HUES64 (cell line): ENCODE measurements around the gene CPEB1.

ENCODE experiments used
- H3K27ac ChIP-seq: 2 replicates; pipeline ENCODE4 v1.7.0; 2013; ENCODE audit warnings: low read depth, low read length, inconsistent platforms
- H3K27me3 ChIP-seq: 2 replicates; pipeline ENCODE4 v1.6.1; 2013; ENCODE audit warnings: mild to moderate bottlenecking, low read length; ENCODE audit not compliant: insufficient read depth
- H3K36me3 ChIP-seq: 2 replicates; pipeline ENCODE4 v1.6.1; 2013; ENCODE audit warnings: mild to moderate bottlenecking, low read length; ENCODE audit not compliant: insufficient read depth
- H3K4me1 ChIP-seq: 2 replicates; pipeline ENCODE4 v1.6.1; 2013; ENCODE audit warnings: mild to moderate bottlenecking, low read length, moderate library complexity; ENCODE audit not compliant: insufficient read depth
- H3K4me3 ChIP-seq: 2 replicates; pipeline ENCODE4 v1.5.1; 2013; ENCODE audit warnings: mild to moderate bottlenecking, low read length, moderate library complexity
- H3K9ac ChIP-seq: 2 replicates; pipeline ENCODE4 v1.6.1; 2013; ENCODE audit warnings: mild to moderate bottlenecking, low read depth, low read length
- H3K9me3 ChIP-seq: 2 replicates; pipeline ENCODE4 v1.6.1; 2013; ENCODE audit warnings: low read depth, low read length; ENCODE audit not compliant: insufficient read depth
- WGBS: fragments of 150-250, 120-280 bp; methylation state at CpG from one replicate; pipeline ENCODE4 v1.1.7; 2013; ENCODE audit warnings: missing lambda C conversion rate; 5-methylcytosine and 5-hydroxymethylcytosine counted together

Gene CPEB1

DNA sequence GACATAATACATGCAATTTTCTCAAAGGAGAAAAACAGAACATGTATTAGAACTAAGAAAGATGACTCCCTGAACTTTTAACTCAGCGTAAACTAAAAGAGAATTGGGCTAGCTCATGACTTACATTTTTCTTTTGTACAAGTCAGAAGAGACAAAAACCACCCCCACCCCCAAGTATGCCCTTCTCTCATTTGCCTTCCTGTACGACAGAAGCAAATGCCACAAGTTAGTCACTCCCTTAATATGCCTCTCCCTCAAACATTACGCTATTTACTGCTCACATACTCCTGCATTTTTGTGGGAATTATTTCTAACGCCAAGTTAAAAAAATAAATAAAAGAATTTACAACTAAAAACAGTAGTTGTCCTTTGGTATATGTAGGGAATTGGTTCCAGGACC lies 22.0 kb downstream of the CPEB1 start:
- H3K4me1 ChIP-seq: no peaks in the 10 kb centered on the region
- no peak overlapping the region for H3K27ac ChIP-seq
- H3K4me3 ChIP-seq: no peak overlapping the region
- 89% methylated on average over 3 of the region's 4 CpGs for WGBS
- H3K27me3 ChIP-seq: no peaks in the 10 kb centered on the region
- H3K36me3 ChIP-seq: no peaks in the 10 kb centered on the region
- H3K9ac ChIP-seq: no peak overlapping the region
- no peaks in the 10 kb centered on the region for H3K9me3 ChIP-seq

DNA sequence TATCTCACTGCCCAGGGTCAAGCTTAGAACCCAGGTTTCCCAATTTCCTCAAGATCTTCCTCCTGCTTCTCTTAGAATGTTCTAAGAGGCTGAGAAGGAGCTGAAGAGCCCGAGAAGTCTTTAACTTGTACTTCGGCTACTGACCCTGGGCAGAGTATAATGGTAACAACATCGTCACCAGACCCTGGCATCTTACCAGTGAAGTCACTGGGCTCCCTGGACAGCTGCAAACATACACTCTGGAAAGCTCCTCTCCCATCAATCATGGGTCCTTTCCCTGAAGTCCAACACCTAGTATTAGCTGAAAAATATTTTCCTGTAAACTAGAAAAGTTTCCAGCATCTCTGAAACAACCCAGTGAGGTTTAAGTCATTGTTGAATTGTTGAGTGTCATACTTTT lies 22.7 kb downstream of the CPEB1 start:
- WGBS: 95% methylated on average over 3 of the region's 3 CpGs
- H3K27me3 ChIP-seq: no peaks in the 10 kb centered on the region
- no peaks in the 10 kb centered on the region for H3K36me3 ChIP-seq
- H3K9ac ChIP-seq: no peak overlapping the region
- H3K4me3 ChIP-seq: no peak overlapping the region
- H3K27ac ChIP-seq: no peak overlapping the region
- no peaks in the 10 kb centered on the region for H3K4me1 ChIP-seq
- H3K9me3 ChIP-seq: no peaks in the 10 kb centered on the region

DNA sequence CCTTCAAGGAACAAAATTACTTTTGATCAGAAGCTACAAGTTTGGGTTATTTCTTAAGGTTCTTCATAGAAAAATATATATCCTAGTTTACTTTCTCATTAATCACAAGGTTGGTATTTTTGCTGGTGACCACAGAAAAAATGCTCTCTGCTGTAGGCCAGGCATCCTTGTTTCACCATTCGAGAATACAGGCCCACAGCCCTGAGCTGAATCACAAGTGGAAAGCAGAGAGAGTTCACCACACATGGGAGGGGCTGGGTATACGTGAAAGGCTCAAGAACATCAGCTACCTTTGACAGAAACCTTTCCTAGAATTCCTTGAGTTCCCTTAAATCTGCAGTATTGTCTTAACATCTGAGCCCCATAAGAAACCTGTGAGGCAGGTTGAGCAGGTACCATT lies 23.2 kb downstream of the CPEB1 start:
- WGBS: 89% methylated on average over 2 of the region's 2 CpGs
- H3K36me3 ChIP-seq: no peaks in the 10 kb centered on the region
- no peaks in the 10 kb centered on the region for H3K27me3 ChIP-seq
- no peak overlapping the region for H3K9ac ChIP-seq
- no peak overlapping the region for H3K4me3 ChIP-seq
- no peaks in the 10 kb centered on the region for H3K4me1 ChIP-seq
- H3K9me3 ChIP-seq: no peaks in the 10 kb centered on the region
- no peak overlapping the region for H3K27ac ChIP-seq

DNA sequence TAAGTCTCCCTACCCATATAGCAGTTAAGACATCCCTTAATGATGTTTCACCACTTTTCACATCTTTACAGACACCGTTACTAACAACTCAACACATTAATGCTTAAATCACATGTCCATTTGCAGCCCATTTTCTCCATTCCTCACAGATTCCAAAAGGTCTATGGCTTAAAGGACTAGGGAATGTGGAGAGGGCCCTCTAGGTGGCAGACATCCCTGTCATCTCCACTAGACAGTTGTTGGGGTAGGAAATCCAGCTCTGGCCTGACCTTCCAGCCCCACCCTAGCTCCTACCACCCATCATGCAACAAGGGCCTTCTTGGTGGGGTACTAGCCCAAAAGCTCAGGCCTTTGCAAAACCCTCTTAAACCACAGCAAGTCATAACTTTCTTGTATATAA lies 25.2 kb downstream of the CPEB1 start:
- Histone ChIP-seq H3K9ac (no peak overlapping the region), H3K36me3 (no peaks in the 10 kb centered on the region), H3K4me1 (no peaks in the 10 kb centered on the region), H3K4me3 (no peak overlapping the region), H3K27me3 (no peaks in the 10 kb centered on the region), H3K9me3 (no peaks in the 10 kb centered on the region), H3K27ac (no peak overlapping the region)
- 61% methylated on average over 1 of the region's 1 CpG for WGBS

DNA sequence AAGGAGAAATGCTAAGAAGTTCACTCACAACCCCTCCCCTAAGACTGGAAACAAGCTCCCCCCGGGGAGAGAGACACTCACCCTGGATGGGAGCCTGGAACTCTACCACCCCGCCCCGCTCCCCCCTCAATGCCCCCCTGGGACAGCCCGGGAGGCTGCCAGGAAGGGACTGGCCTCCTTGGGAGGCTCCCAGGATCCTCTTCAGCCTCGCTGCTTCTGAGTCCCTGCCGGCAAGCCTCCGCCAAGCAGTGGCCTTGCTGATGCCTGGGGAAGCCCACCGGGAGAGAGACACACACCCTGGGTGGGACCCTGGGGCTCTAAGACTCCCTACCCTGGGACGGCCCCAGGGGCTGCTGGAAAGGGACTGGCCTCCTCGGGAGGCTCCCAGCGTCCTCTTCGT lies 33.4 kb downstream of the CPEB1 start:
- 76% methylated on average over 12 of the region's 12 CpGs for WGBS
- Histone ChIP-seq H3K4me3 (no peak overlapping the region), H3K27me3 (no peaks in the 10 kb centered on the region; the same call in 1 of the 2 replicates), H3K9ac (no peak overlapping the region), H3K9me3 (no peaks in the 10 kb centered on the region), H3K36me3 (no peaks in the 10 kb centered on the region), H3K4me1 (no peaks in the 10 kb centered on the region), H3K27ac (no peak overlapping the region)

DNA sequence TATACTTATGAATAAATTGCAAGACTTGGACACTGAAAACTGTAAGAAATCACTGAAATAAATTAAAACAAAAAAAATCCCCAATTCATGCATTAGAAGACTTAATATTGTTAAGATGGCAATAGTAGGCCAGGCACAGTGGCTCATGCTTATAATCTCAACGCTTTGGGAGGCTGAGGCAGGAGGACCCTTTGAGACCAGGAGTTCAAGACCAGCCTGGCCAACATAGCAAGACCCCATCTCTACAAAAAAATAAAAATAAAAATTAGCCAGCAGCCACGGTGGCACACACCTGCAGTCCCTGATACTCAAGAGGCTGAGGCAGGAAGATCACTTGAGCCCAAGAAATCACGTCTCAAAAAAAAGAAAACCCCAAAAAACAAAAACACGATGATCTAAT lies 35.8 kb downstream of the CPEB1 start:
- WGBS: 92% methylated on average over 4 of the region's 4 CpGs

DNA sequence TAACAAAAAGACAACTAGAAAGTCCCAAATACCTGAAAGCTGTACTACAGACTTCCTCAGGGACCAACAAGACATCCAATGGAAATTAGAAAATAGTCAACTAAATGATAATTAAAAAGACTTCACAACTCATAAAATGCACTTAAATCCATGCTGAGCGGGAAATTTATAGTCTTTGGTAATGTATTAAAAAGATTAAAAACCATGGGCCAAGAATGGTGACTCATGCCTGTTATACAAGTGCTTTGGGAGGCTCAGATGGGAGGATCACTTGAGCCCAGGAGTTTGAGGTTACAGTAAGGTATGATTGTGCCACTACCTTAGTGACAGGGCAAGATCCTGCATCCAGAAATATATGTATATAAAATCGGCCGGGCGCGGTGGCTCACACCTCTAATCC lies 45.0 kb downstream of the CPEB1 start:
- Histone ChIP-seq H3K27me3 (no peaks in the 10 kb centered on the region), H3K36me3 (no peaks in the 10 kb centered on the region), H3K9me3 (no peaks in the 10 kb centered on the region), H3K27ac (no peak overlapping the region), H3K4me3 (no peak overlapping the region), H3K4me1 (no peaks in the 10 kb centered on the region), H3K9ac (no peak overlapping the region)
- WGBS: 94% methylated on average over 5 of the region's 5 CpGs

More for the DNA sequence above, 35.8 kb downstream of the CPEB1 start:
- Histone ChIP-seq H3K4me1 (no peaks in the 10 kb centered on the region), H3K27me3 (no peaks in the 10 kb centered on the region; the same call in 1 of the 2 replicates), H3K9me3 (no peaks in the 10 kb centered on the region), H3K9ac (no peak overlapping the region), H3K36me3 (no peaks in the 10 kb centered on the region), H3K27ac (no peak overlapping the region), H3K4me3 (no peak overlapping the region)

DNA sequence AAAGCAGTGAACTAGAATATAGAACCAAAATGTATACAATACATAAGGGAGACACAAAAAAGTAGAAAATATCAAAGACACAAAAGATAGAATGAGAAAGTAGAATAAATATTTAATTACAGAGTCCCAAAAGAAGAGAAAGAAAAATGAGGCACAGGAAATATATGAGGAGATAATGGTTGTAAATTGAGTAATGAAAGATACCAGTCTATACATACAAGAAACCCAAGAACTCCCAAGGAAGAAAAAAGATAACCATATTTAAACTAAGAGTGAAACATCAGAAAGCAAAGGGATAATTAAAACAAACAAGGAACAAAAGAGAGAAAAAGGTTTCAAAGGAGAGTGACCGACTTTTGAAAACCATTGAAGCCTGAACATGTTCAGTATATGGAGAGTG lies 47.3 kb downstream of the CPEB1 start:
- Histone ChIP-seq H3K27ac (no peak overlapping the region), H3K9me3 (no peaks in the 10 kb centered on the region), H3K9ac (no peak overlapping the region), H3K4me1 (no peaks in the 10 kb centered on the region), H3K27me3 (no peaks in the 10 kb centered on the region), H3K4me3 (no peak overlapping the region), H3K36me3 (no peaks in the 10 kb centered on the region)
- 88% methylated on average over 1 of the region's 1 CpG for WGBS

DNA sequence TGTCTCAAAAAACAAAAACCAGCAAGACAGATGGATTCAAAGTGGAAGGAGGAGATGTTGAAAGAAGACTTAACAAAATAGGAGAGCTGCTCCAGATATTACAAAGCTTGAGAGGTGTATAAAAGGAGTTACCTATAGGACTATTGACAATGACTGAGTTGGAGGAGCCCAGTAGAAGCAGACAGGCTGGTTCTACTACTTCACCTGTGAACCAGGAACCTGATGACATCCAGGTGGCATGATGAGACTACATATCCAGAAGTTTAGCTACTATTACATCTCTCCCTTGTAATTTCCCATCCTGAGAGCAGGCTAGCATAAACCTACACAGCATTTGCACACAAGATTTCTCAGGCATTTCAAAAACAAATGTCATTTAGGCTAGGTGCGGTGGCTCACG lies 49.3 kb downstream of the CPEB1 start:
- WGBS: 90% methylated on average over 2 of the region's 2 CpGs
- Histone ChIP-seq H3K4me3 (no peak overlapping the region), H3K9me3 (no peaks in the 10 kb centered on the region), H3K27ac (no peak overlapping the region), H3K4me1 (no peaks in the 10 kb centered on the region), H3K27me3 (no peaks in the 10 kb centered on the region), H3K36me3 (no peaks in the 10 kb centered on the region), H3K9ac (no peak overlapping the region)

DNA sequence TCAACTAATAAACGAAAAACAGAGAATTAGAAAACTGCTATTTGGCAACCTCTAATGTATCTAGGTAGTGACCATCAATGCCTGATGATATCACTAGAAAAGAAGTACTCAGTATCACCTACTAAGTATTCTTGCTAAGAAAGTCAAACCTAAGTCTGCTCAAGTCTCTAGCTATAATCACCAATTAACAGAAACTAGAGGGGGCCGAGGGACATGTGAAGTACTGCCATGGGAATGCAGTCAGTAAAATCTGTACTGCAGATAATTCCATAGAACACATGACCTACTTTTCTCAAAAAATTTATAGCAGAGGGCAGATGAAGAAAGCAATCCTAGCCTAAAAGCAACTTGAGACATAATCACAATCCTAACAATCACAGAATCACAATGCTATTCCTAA lies 51.4 kb downstream of the CPEB1 start:
- Histone ChIP-seq H3K4me1 (no peaks in the 10 kb centered on the region), H3K36me3 (no peaks in the 10 kb centered on the region), H3K9ac (no peak overlapping the region), H3K4me3 (no peak overlapping the region), H3K27me3 (no peaks in the 10 kb centered on the region), H3K9me3 (no peaks in the 10 kb centered on the region), H3K27ac (no peak overlapping the region)
- 77% methylated on average over 1 of the region's 2 CpGs for WGBS

DNA sequence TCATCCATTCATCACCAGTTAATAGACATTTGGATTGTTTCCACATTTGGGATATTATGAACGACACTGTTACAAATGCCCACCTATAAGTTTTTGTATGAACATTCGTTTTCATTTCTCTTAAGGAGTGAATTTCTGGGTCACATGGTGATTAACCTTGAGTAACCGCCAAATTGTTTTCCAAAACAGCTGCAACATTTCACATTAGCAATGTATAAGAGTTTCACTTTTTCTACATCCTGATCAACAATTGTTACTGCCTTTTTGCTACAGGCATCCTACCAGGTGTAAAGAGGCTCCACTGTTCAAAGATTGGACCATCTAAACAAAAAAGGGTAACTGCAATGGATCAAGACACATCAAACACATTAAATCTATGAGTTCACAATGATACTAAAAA lies 52.0 kb downstream of the CPEB1 start:
- Histone ChIP-seq H3K27me3 (no peaks in the 10 kb centered on the region), H3K36me3 (no peaks in the 10 kb centered on the region), H3K4me1 (no peaks in the 10 kb centered on the region), H3K9ac (no peak overlapping the region), H3K9me3 (no peaks in the 10 kb centered on the region), H3K4me3 (no peak overlapping the region), H3K27ac (no peak overlapping the region)
- 98% methylated on average over 3 of the region's 3 CpGs for WGBS

DNA sequence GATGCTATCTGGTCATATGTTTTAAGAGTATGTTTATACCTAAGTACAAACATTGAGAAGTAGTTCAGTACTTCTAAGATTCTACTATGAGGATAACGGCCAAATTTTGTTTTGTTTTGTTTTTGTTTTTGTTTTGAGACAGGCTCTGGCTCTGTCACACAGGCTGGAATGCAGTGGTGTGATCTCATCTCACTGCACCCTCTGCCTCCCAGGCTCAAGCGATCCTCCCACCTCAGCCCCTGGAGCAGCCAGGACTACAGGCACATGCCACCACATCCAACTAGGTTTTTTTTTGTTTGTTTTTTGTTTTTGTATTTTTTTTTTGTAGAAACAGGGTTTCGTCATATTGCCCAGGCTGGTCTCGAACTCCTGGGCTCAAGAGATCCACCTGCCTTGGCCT lies 59.4 kb downstream of the CPEB1 start:
- no peaks in the 10 kb centered on the region for H3K36me3 ChIP-seq
- 72% methylated on average over 4 of the region's 4 CpGs for WGBS
- H3K9me3 ChIP-seq: no peaks in the 10 kb centered on the region
- H3K4me3 ChIP-seq: no peak overlapping the region
- no peaks in the 10 kb centered on the region for H3K27me3 ChIP-seq
- no peak overlapping the region for H3K27ac ChIP-seq
- peaks cover 31% of the 10 kb centered on the region for H3K4me1 ChIP-seq
- H3K9ac ChIP-seq: no peak overlapping the region
